GM18499 (cell line): ENCODE results near the gene RS1.

Experiments
- ATAC-seq: cut with Tn5 transposase; IDR thresholded peaks from one replicate; pipeline ENCODE4 v1.9.1; 2021; ENCODE audit warnings: moderate number of reproducible peaks; ENCODE audit not compliant: insufficient read depth, unreplicated experiment

RS1 gene

GRCh38 chrX:18613930-18614639, 57.8 kb downstream of the RS1 start:
- ATAC-seq: no peak

- ATAC-seq: no peak
Measured at GRCh38 chrX:18607966-18608365, 63.9 kb downstream of the RS1 start.

GRCh38 chrX:18598413-18598812, 73.5 kb downstream of the RS1 start:
- no peak for ATAC-seq

- no peak for ATAC-seq
Measured at GRCh38 chrX:18596096-18596495, 75.8 kb downstream of the RS1 start.

- ATAC-seq: no peak
Measured at GRCh38 chrX:18594079-18594478, 77.8 kb downstream of the RS1 start.

GRCh38 chrX:18591834-18592233, 80.1 kb downstream of the RS1 start:
- ATAC-seq: no peak
